SK-N-SH treated with all-trans-retinoic acid at 6 μM for 48 hours (cell line): ENCODE data around the gene CIZ1.

Experiments
- BACH2 ChIP-seq: fragments of 250-450 bp; sonication (Bioruptor Pico); IDR thresholded peaks from 2 replicates; pipeline ENCODE4 v1.9.0; 2021; ENCODE audit warnings: mild to moderate bottlenecking, borderline replicate concordance
- CREB5 ChIP-seq: fragments of 250-450 bp; sonication (Bioruptor Pico); IDR thresholded peaks from 2 replicates; pipeline ENCODE4 v1.5.1; 2020; ENCODE audit warnings: low read depth, mild to moderate bottlenecking, moderate library complexity
- ESRRG ChIP-seq: fragments of 250-450 bp; sonication (Bioruptor Pico); IDR thresholded peaks from 2 replicates; pipeline ENCODE4 v1.6.1; 2021; ENCODE audit warnings: mild to moderate bottlenecking
- PATZ1 ChIP-seq: fragments of 250-450 bp; sonication (Bioruptor Pico); IDR thresholded peaks from 2 replicates; pipeline ENCODE4 v1.8.0; 2020; ENCODE audit warnings: mild to moderate bottlenecking, moderate library complexity, borderline replicate concordance
- RARB ChIP-seq: fragments of 250-450 bp; sonication (Bioruptor Pico); IDR thresholded peaks from 2 replicates; pipeline ENCODE4 v1.8.0; 2021; ENCODE audit warnings: mild to moderate bottlenecking, moderate library complexity
- TOX ChIP-seq: fragments of 250-450 bp; sonication (Bioruptor Pico); IDR thresholded peaks from 2 replicates; pipeline ENCODE4 v1.8.0; 2021; ENCODE audit warnings: mild to moderate bottlenecking, moderate library complexity, borderline replicate concordance
- ZFP3 ChIP-seq: fragments of 250-450 bp; sonication (Bioruptor Pico); IDR thresholded peaks from 2 replicates; pipeline ENCODE4 v1.5.0; 2020; ENCODE audit warnings: mild to moderate bottlenecking, moderate library complexity
- ZFP30 ChIP-seq: fragments of 450-650 bp; formaldehyde crosslinking; IDR thresholded peaks from 2 replicates; pipeline ENCODE4 v1.5.0; 2022; ENCODE audit warnings: mild to moderate bottlenecking, moderate library complexity
- ZNF70 ChIP-seq: fragments of 450-650 bp; formaldehyde crosslinking; IDR thresholded peaks from 2 replicates; pipeline ENCODE4 v1.5.0; 2020; ENCODE audit warnings: mild to moderate bottlenecking, moderate library complexity

GRCh38 chr9:128143525-128144238 is 47.7 kb downstream of the CIZ1 start:
- TF ChIP-seq CREB5 (no peak), RARB (CRISPR knock-in tag) (no peak), ZFP30 (no peak), ZFP3 (CRISPR knock-in tag) (no peak), TOX (CRISPR knock-in tag) (no peak), PATZ1 (no peak), ZNF70 (no peak), BACH2 (no peak), ESRRG (CRISPR knock-in tag) (no peak)
